ENCODE measurements around the gene TNFRSF4. TPM values are rescaled to one million over a fixed set of nuclear protein-coding genes. Genes with fewer than 3 reads are reported as not detected.

TNFRSF4 gene
- total RNA-seq, 2 experiments from 2014 or later: 1.1 TPM; not detected in 1

DNA sequence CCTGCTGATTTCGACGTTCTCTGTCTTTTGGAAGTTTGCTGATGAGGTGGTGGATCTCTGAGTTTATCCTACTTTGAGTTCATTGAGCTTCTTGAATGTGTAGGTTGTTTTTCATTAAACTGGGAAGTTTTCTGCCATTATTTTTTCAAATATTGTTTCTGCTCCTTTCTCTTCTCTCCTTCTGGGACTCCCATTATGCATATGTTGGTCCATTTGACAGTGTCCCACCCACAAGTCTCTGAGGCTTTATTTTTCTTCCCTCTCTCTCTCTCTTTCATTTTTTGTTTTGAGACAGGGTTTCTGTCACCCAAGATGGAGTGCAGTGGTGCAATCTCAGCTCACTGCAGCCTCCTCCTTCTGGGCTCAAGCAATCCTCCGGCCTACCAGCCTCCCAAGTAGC, 19.2 kb downstream of the TNFRSF4 start:
- TF ChIP-seq, protein P1, sequence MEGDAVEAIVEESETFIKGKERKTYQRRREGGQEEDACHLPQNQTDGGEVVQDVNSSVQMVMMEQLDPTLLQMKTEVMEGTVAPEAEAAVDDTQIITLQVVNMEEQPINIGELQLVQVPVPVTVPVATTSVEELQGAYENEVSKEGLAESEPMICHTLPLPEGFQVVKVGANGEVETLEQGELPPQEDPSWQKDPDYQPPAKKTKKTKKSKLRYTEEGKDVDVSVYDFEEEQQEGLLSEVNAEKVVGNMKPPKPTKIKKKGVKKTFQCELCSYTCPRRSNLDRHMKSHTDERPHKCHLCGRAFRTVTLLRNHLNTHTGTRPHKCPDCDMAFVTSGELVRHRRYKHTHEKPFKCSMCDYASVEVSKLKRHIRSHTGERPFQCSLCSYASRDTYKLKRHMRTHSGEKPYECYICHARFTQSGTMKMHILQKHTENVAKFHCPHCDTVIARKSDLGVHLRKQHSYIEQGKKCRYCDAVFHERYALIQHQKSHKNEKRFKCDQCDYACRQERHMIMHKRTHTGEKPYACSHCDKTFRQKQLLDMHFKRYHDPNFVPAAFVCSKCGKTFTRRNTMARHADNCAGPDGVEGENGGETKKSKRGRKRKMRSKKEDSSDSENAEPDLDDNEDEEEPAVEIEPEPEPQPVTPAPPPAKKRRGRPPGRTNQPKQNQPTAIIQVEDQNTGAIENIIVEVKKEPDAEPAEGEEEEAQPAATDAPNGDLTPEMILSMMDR (conservative IDR thresholded peaks at IDR 0.05; ENCODE audit: low read length): no peak
- TF ChIP-seq EZH2phosphoT487 (IDR thresholded peaks at IDR 0.05; ENCODE audit: borderline replicate concordance, low read depth, low read length): no peak
- no peak overlapping the region for H2AFZ ChIP-seq (ENCODE audit: low read length)
- H3K4me3 ChIP-seq (ENCODE audit: low read depth, low read length, poor library complexity, severe bottlenecking): no peak overlapping the region
- H3K9me2 ChIP-seq (ENCODE audit: insufficient read depth, low read length): no peaks in the 10 kb centered on the region
- BruUV-seq (replicated peaks): no TSS peak
- no peaks in the 10 kb centered on the region for H3K79me2 ChIP-seq (ENCODE audit: insufficient read depth, low read depth, low read length)
- no peaks in the 10 kb centered on the region for H3K9me3 ChIP-seq (ENCODE audit: low read length)
- no peak overlapping the region for H3K27ac ChIP-seq (ENCODE audit: low read depth, low read length, poor library complexity, severe bottlenecking)
- ChIA-PET CTCF (ENCODE audit: unreplicated experiment) (no interaction called here), POLR2A (no interaction called here)
- DNase-seq (ENCODE audit: low spot score): no peak
- no peaks in the 10 kb centered on the region for H3K4me1 ChIP-seq (ENCODE audit: insufficient read depth, low read length, poor library complexity, severe bottlenecking)
- no peaks in the 10 kb centered on the region for H4K20me1 ChIP-seq (ENCODE audit: insufficient read depth, low read length)
- no peak overlapping the region for H3K4me2 ChIP-seq (ENCODE audit: low read length)
- no peaks in the 10 kb centered on the region for H3K36me3 ChIP-seq (ENCODE audit: insufficient read depth, low read length)
- intact Hi-C loops (cut with micrococcal nuclease; ENCODE audit: unreplicated experiment): no loop called here

DNA sequence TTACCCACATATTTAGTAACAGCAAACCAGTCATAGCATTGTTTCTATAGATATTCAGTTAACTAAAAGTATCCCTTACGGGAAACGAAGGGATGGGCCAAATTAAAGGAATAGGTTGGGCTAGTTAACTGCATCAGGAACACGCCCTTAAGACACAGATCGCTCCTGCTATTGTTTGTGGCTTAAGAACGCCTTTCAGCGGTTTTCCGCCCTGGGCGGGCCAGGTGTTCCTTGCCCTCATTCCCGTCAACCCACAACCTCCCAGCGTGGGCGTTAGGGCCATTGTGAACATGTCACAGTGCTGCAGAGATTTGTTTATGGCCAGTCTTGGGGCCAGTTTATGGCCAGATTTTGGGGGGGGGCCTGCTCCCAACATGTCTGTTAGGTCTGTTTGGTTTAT, 22.2 kb downstream of the TNFRSF4 start:
- Histone ChIP-seq H4K20me1 (ENCODE audit: insufficient read depth, low read length) (no peaks in the 10 kb centered on the region), H3K4me2 (ENCODE audit: low read length) (no peak overlapping the region), H3K4me1 (ENCODE audit: insufficient read depth, low read length, poor library complexity, severe bottlenecking) (no peaks in the 10 kb centered on the region), H3K4me3 (ENCODE audit: low read depth, low read length, poor library complexity, severe bottlenecking) (no peak overlapping the region), H3K9me3 (ENCODE audit: low read length) (no peaks in the 10 kb centered on the region), H3K27ac (ENCODE audit: low read depth, low read length, poor library complexity, severe bottlenecking) (no peak overlapping the region), H3K79me2 (ENCODE audit: insufficient read depth, low read depth, low read length) (no peaks in the 10 kb centered on the region), H2AFZ (ENCODE audit: low read length) (no peak overlapping the region), H3K36me3 (ENCODE audit: insufficient read depth, low read length) (no peaks in the 10 kb centered on the region), H3K9me2 (ENCODE audit: insufficient read depth, low read length) (no peaks in the 10 kb centered on the region)
- BruUV-seq (replicated peaks): no TSS peak
- intact Hi-C loops (cut with micrococcal nuclease; ENCODE audit: unreplicated experiment): no loop called here
- TF ChIP-seq, protein P1 (conservative IDR thresholded peaks at IDR 0.05; ENCODE audit: low read length): no peak
- TF ChIP-seq EZH2phosphoT487 (IDR thresholded peaks at IDR 0.05; ENCODE audit: borderline replicate concordance, low read depth, low read length): no peak
- CTCF ChIA-PET (ENCODE audit: unreplicated experiment): no interaction called here
- POLR2A ChIA-PET: no interaction called here
- no peak for DNase-seq (ENCODE audit: low spot score)

DNA sequence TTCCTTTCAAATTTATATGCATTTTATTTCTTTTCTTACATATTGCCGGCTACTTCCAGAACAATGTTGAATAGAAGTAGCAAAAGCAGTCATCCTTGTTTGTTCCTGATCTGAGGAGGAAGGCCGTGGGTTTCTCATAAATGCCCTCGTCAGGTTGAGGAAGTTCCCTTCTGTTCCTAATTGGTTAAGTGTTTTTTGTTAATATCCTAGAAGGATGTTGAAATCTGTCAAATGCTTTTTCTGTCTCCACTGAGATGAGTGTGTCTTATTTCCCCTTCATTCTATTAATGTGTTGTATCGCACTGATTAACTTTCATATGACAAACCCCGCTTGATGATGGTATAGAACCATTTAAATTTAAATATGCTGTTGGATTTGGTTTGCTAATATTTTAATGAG, 24.8 kb downstream of the TNFRSF4 start:
- no peaks in the 10 kb centered on the region for H3K36me3 ChIP-seq (ENCODE audit: insufficient read depth, low read length)
- no peak overlapping the region for H2AFZ ChIP-seq (ENCODE audit: low read length)
- DNase-seq (ENCODE audit: low spot score): no peak
- CTCF ChIA-PET (ENCODE audit: unreplicated experiment): no interaction called here
- POLR2A ChIA-PET: no interaction called here
- no TSS peak for BruUV-seq (replicated peaks)
- H3K9me3 ChIP-seq (ENCODE audit: low read length): no peaks in the 10 kb centered on the region
- H3K4me1 ChIP-seq (ENCODE audit: insufficient read depth, low read length, poor library complexity, severe bottlenecking): no peaks in the 10 kb centered on the region
- no peaks in the 10 kb centered on the region for H4K20me1 ChIP-seq (ENCODE audit: insufficient read depth, low read length)
- intact Hi-C loops (cut with micrococcal nuclease; ENCODE audit: unreplicated experiment): no loop called here
- H3K4me3 ChIP-seq (ENCODE audit: low read depth, low read length, poor library complexity, severe bottlenecking): no peak overlapping the region
- H3K79me2 ChIP-seq (ENCODE audit: insufficient read depth, low read depth, low read length): no peaks in the 10 kb centered on the region
- TF ChIP-seq, protein P1 (conservative IDR thresholded peaks at IDR 0.05; ENCODE audit: low read length): no peak
- TF ChIP-seq EZH2phosphoT487 (IDR thresholded peaks at IDR 0.05; ENCODE audit: borderline replicate concordance, low read depth, low read length): no peak
- no peak overlapping the region for H3K4me2 ChIP-seq (ENCODE audit: low read length)
- no peak overlapping the region for H3K27ac ChIP-seq (ENCODE audit: low read depth, low read length, poor library complexity, severe bottlenecking)
- no peaks in the 10 kb centered on the region for H3K9me2 ChIP-seq (ENCODE audit: insufficient read depth, low read length)

Measured in OCI-LY7 (cell line).